NB4 (cell line): ENCODE results near the gene HECW1.

Experiments
- CTCF ChIP-seq: IDR thresholded peaks from one replicate; pipeline ENCODE4 v1.5.1; 2012; ENCODE audit warnings: low read depth, low read length
- MAX ChIP-seq: IDR thresholded peaks from 2 replicates; pipeline ENCODE4 v1.6.1; 2011; ENCODE audit warnings: low read depth, low read length

DNA sequence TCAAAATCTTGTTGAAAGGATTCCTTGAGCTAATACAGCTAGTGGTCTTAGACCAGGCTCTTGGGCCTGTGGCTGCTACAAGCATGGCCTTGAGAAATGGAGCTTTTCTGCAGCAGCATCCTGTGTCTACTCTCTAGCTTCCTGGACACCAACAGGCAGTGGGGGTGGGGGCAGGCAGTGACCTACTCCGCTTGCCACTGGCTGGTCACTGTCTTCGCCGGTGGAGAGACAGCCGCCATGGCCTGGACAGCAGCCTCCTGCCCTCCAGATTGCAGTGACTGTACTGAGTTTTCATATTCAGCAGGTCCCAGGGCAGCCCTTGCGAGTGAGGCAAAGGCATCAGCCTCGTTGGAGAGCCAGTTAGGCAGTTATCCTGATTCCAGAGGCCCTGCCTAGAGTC, 204.6 kb downstream of the HECW1 start:
- no peak for TF ChIP-seq CTCF
- TF ChIP-seq MAX: no peak
